ENCODE results near the gene FMN2.

- no peak for TF ChIP-seq REST (IDR thresholded peaks at IDR 0.05; ENCODE audit: insufficient read depth in 1 of 2, low read depth in 2 of 2, low read length in 2 of 2)
- no peak for TF ChIP-seq TAF1 (IDR thresholded peaks at IDR 0.05; ENCODE audit: borderline replicate concordance, insufficient read depth, low read length)
- TF ChIP-seq POLR2AphosphoS5 (IDR thresholded peaks at IDR 0.05; ENCODE audit: low read depth, low read length): no peak
These were observed 275.0 kb downstream of the FMN2 start for GRCh38 chr1:240366636-240367035.

All from PFSK-1 (cell line).